Testis (tissue), 3 donors: ENCODE results near the gene SDK1. TPM values are rescaled to one million over a fixed set of nuclear protein-coding genes. Genes with fewer than 3 reads are reported as not detected.
"Not testable (repeated sequence)": the region's sequence is repeated elsewhere in the genome, so short reads cannot be mapped to it uniquely, and the experiment has no call there.

Experiments used
- DNase-seq: peaks from one replicate; pipeline ENCODE4 v3.0.0-alpha.2; 2019
- H3K27ac ChIP-seq, 2 donors: fragments of 200-600 bp; sonication (generic); one replicate each; pipeline ENCODE4 v1.5.1; 2019
- H3K27me3 ChIP-seq: fragments of 200-600 bp; sonication (generic); one replicate; pipeline ENCODE4 v1.5.1; 2019
- H3K36me3 ChIP-seq: fragments of 200-600 bp; sonication (generic); one replicate; pipeline ENCODE4 v1.5.1; 2017; ENCODE audit warnings: low read depth; ENCODE audit errors: missing control alignments
- H3K4me1 ChIP-seq: fragments of 200-600 bp; sonication (generic); one replicate; pipeline ENCODE4 v1.5.1; 2019
- H3K4me3 ChIP-seq, 2 donors: fragments of 200-600 bp; sonication (generic); one replicate each; pipeline ENCODE4 v1.5.1; 2017 to 2019
- H3K9me3 ChIP-seq: fragments of 200-600 bp; sonication (generic); one replicate; pipeline ENCODE4 v1.5.1; 2017
- POLR2A ChIP-seq: fragments of 450-650 bp; IDR thresholded peaks from one replicate; pipeline ENCODE4 v1.6.1; 2017; ENCODE audit warnings: antibody characterized with exemption, mild to moderate bottlenecking, moderate library complexity
- WGBS, 2 donors: methylation state at CpG; one replicate each; pipeline ENCODE4 v1.1.5; 2018; 5-methylcytosine and 5-hydroxymethylcytosine counted together
- intact Hi-C: fragments of 100-400 bp; cut with DNase I; formaldehyde crosslinking; loops from one replicate; pipeline ENCODE4 v1.15.1; 2023; ENCODE audit warnings: low total_unique reads
- polyA plus RNA-seq: library from polyadenylated mRNA; stranded (reverse); fragments of 350-450 nt; fragmentation: Illumina TruSeq; extraction: RNeasy Lipid Tissue Mini Kit (QIAGEN cat#74804); gene quantifications from one replicate; pipeline ENCODE4 v1.2.3, GENCODE V29; 2014; ENCODE audit warnings: low read depth, low replicate concordance; ENCODE audit not compliant: insufficient read depth
- total RNA-seq, 2 donors: library from RNA; depleted of rRNA; stranded (reverse); fragments of >200 nt; gene quantifications; one replicate each; pipeline ENCODE4 v1.2.3, GENCODE V29; 2016
- TF ChIP-seq, protein P1 (sequence below), 3 experiments: fragments of 450-650 bp in 2 of 3; fragments of 200-600 bp in 1 of 3; sonication (generic) in 1 of 3; IDR thresholded peaks; one replicate each; pipeline ENCODE4 v1.5.1; 2016 to 2019; ENCODE audit warnings: antibody characterized with exemption in 3 of 3, mild to moderate bottlenecking in 2 of 3, moderate library complexity in 1 of 3

The SDK1 gene
- total and polyA plus RNA-seq, 3 donors from 2014 or later, result 20.0 to 36.2 (median 24.9) TPM

GRCh38 chr7:3754493-3755341, 453.7 kb downstream of the SDK1 start:
- intact Hi-C loops, result no loop called here
- Histone ChIP-seq H3K9me3 (no peaks in the 10 kb centered on the region), H3K36me3 (no peaks in the 10 kb centered on the region), H3K27me3 (no peaks in the 10 kb centered on the region), H3K27ac (no peak overlapping the region), H3K4me1 (peaks cover 3% of the 10 kb centered on the region), H3K4me3 (no peak overlapping the region)
- DNase-seq, result peak; percentile 27
- 46 to 52% methylated on average over 15 of the region's 15 CpGs for WGBS, 2 donors
- TF ChIP-seq, protein P1, sequence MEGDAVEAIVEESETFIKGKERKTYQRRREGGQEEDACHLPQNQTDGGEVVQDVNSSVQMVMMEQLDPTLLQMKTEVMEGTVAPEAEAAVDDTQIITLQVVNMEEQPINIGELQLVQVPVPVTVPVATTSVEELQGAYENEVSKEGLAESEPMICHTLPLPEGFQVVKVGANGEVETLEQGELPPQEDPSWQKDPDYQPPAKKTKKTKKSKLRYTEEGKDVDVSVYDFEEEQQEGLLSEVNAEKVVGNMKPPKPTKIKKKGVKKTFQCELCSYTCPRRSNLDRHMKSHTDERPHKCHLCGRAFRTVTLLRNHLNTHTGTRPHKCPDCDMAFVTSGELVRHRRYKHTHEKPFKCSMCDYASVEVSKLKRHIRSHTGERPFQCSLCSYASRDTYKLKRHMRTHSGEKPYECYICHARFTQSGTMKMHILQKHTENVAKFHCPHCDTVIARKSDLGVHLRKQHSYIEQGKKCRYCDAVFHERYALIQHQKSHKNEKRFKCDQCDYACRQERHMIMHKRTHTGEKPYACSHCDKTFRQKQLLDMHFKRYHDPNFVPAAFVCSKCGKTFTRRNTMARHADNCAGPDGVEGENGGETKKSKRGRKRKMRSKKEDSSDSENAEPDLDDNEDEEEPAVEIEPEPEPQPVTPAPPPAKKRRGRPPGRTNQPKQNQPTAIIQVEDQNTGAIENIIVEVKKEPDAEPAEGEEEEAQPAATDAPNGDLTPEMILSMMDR (IDR thresholded peaks at IDR 0.05), result no peak
- no peak for TF ChIP-seq POLR2A

GRCh38 chr7:3755778-3756453, 454.9 kb downstream of the SDK1 start:
- H3K36me3 ChIP-seq, H3K4me3 ChIP-seq, H3K4me1 ChIP-seq, intact Hi-C loops, DNase-seq, H3K27ac ChIP-seq, H3K27me3 ChIP-seq, H3K9me3 ChIP-seq: not testable (repeated sequence)
- 85 to 87% methylated on average over 8 of the region's 8 CpGs for WGBS, 2 donors

- intact Hi-C loops, result no loop called here
- Histone ChIP-seq H3K4me3 (no peak overlapping the region), H3K27me3 (no peaks in the 10 kb centered on the region), H3K36me3 (no peaks in the 10 kb centered on the region), H3K27ac (no peak overlapping the region), H3K9me3 (no peaks in the 10 kb centered on the region), H3K4me1 (peaks cover 3% of the 10 kb centered on the region)
- no peak for DNase-seq
- 84 to 89% methylated on average over 3 of the region's 3 CpGs for WGBS, 2 donors
- TF ChIP-seq POLR2A, result no peak
- TF ChIP-seq, protein P1 (IDR thresholded peaks at IDR 0.05), result no peak
Observed at GRCh38 chr7:3757059-3757458, 456.0 kb downstream of the SDK1 start.

GRCh38 chr7:3760651-3761050, 459.6 kb downstream of the SDK1 start:
- DNase-seq, result no peak
- no peaks in the 10 kb centered on the region for H3K9me3 ChIP-seq
- TF ChIP-seq, protein P1 (IDR thresholded peaks at IDR 0.05), result no peak
- no peak for TF ChIP-seq POLR2A
- H3K4me1 ChIP-seq, result no peaks in the 10 kb centered on the region
- H3K36me3 ChIP-seq, result no peaks in the 10 kb centered on the region
- no peak overlapping the region for H3K4me3 ChIP-seq
- no peaks in the 10 kb centered on the region for H3K27me3 ChIP-seq
- H3K27ac ChIP-seq, result no peak overlapping the region
- WGBS, 2 donors, result 92% methylated on average over 5 of the region's 5 CpGs
- intact Hi-C loops, result no loop called here

- no peak overlapping the region for H3K27ac ChIP-seq
- H3K4me3 ChIP-seq, result no peak overlapping the region
- H3K9me3 ChIP-seq, result no peaks in the 10 kb centered on the region
- no peak for TF ChIP-seq POLR2A
- TF ChIP-seq, protein P1 (IDR thresholded peaks at IDR 0.05), result no peak
- H3K36me3 ChIP-seq, result no peaks in the 10 kb centered on the region
- no peak for DNase-seq
- no peaks in the 10 kb centered on the region for H3K4me1 ChIP-seq
- H3K27me3 ChIP-seq, result no peaks in the 10 kb centered on the region
- WGBS, 2 donors, result 89 to 94% methylated on average over 11 of the region's 11 CpGs
- intact Hi-C loops, result no loop called here
Observed at GRCh38 chr7:3762146-3762831, 461.2 kb downstream of the SDK1 start.
